T-cell (primary cell): ENCODE results near the gene ABHD16B. TPM values are rescaled to one million over a fixed set of nuclear protein-coding genes. Genes with fewer than 3 reads are reported as not detected.

Source experiments
- ATAC-seq, 4 experiments: fragments of 200-7000 bp in 3 of 4; fragments of 150-1000 bp in 1 of 4; cut with Tn5 transposase; replicated peaks in 1 of 4; 1 replicate in 3 of 4; 2 replicates in 1 of 4; pipeline ENCODE4 v1.10.0; 2021; ENCODE audit warnings: moderate library complexity in 3 of 4, mild to moderate bottlenecking in 2 of 4, moderate number of reproducible peaks in 1 of 4
- CTCF ChIA-PET, 2 donors: fragments of 300-600 bp; sonication (Branson Sonifier 250); formaldehyde crosslinking; loops; one replicate each; lab custom pipeline; 2022; ENCODE audit warnings: antibody characterized with exemption in 2 of 2; lab: Charles Lee
- POLR2A ChIA-PET, 2 donors: fragments of 300-600 bp; sonication (Branson Sonifier 250); formaldehyde crosslinking; loops; one replicate each; lab custom pipeline; 2022; ENCODE audit warnings: antibody characterized with exemption in 2 of 2; lab: Charles Lee
- DNase-seq, 35 experiments: peaks; one replicate each; pipeline versions ENCODE4 v3.0.0 to v3.0.0-alpha.2; 2013 to 2023
- H3K27ac ChIP-seq: one replicate; pipeline ENCODE4 v1.5.1; 2013; ENCODE audit warnings: low read length
- H3K27me3 ChIP-seq, 2 experiments: replicated peaks in 1 of 2; 1 replicate in 1 of 2; 2 replicates in 1 of 2; pipeline versions ENCODE4 v1.6.1 to v1.7.0; 2013; ENCODE audit warnings: low read length in 1 of 2, mixed read lengths in 1 of 2; ENCODE audit not compliant: control insufficient read depth in 2 of 2, insufficient read depth in 2 of 2; ENCODE audit errors: extremely low read depth in 1 of 2
- H3K36me3 ChIP-seq, 2 donors: 1 replicate in 1 of 2; 2 replicates in 1 of 2; pipeline versions ENCODE4 v1.6.1 to v1.7.0; 2013; ENCODE audit warnings: low read length in 1 of 2; ENCODE audit not compliant: control insufficient read depth in 2 of 2, insufficient read depth in 1 of 2; ENCODE audit errors: extremely low read depth in 1 of 2
- H3K4me1 ChIP-seq, 2 experiments: 1 replicate in 1 of 2; 2 replicates in 1 of 2; pipeline versions ENCODE4 v1.6.1 to v1.7.0; 2013; ENCODE audit warnings: low read length in 2 of 2, mixed read lengths in 1 of 2; ENCODE audit not compliant: insufficient read depth in 2 of 2, control insufficient read depth in 1 of 2; ENCODE audit errors: extremely low read depth in 1 of 2
- H3K4me3 ChIP-seq, 2 donors: 1 replicate in 1 of 2; 2 replicates in 1 of 2; pipeline versions ENCODE4 v1.5.1 to v1.7.0; 2013; ENCODE audit warnings: mild to moderate bottlenecking in 2 of 2, low read length in 1 of 2, moderate library complexity in 1 of 2; ENCODE audit not compliant: control insufficient read depth in 1 of 2; ENCODE audit errors: extremely low read depth in 1 of 2
- H3K9me3 ChIP-seq: 2 replicates; pipeline ENCODE4 v1.7.0; 2013
- H3K27ac Mint-ChIP-seq, 2 donors: one replicate each; pipeline ENCODE4 v1.8.0; 2020 to 2021; ENCODE audit warnings: mild to moderate bottlenecking in 2 of 2, mixed read lengths in 2 of 2
- H3K27me3 Mint-ChIP-seq, 2 donors: one replicate each; pipeline ENCODE4 v1.8.0; 2021 to 2022; ENCODE audit warnings: mixed read lengths in 2 of 2
- H3K36me3 Mint-ChIP-seq: one replicate; pipeline ENCODE4 v1.8.0; 2021; ENCODE audit warnings: mixed read lengths
- H3K4me1 Mint-ChIP-seq, 3 donors: one replicate each; pipeline ENCODE4 v1.8.0; 2020 to 2022; ENCODE audit warnings: mixed read lengths in 3 of 3, mild to moderate bottlenecking in 1 of 3
- H3K4me3 Mint-ChIP-seq, 3 donors: one replicate each; pipeline ENCODE4 v1.8.0; 2020 to 2022; ENCODE audit warnings: mild to moderate bottlenecking in 3 of 3, mixed read lengths in 3 of 3, moderate library complexity in 3 of 3
- H3K9me3 Mint-ChIP-seq, 3 donors: one replicate each; pipeline ENCODE4 v1.8.0; 2020 to 2022; ENCODE audit warnings: mixed read lengths in 3 of 3
- WGBS: methylation state at CpG from one replicate; pipeline ENCODE4 v1.1.5; 2013; ENCODE audit warnings: missing lambda C conversion rate; ENCODE audit not compliant: insufficient coverage; 5-methylcytosine and 5-hydroxymethylcytosine counted together
- total RNA-seq, 35 experiments: library from RNA in 6 of 35; stranded (reverse) in 6 of 35; fragments of 120-200 nt in 1 of 35; gene quantifications; one replicate each; pipeline versions ENCODE4 v1.2.1 to v1.2.4 and lab custom pipeline; 2013 to 2026

The ABHD16B gene
- total RNA-seq, 5 donors from 2014 or later (not counting 1 experiment from before 2014, with no cell fraction given) = not detected

GRCh38 chr20:63895952-63896263, 34.6 kb downstream of the ABHD16B start:
- Histone ChIP-seq H3K9me3 (no peaks in the 10 kb centered on the region), H3K27ac (peak overlapping the region; percentile 71), H3K4me3 (peak overlapping the region; percentile 55 to 74), H3K27me3 (no peaks in the 10 kb centered on the region), H3K4me1 (peaks cover 4 to 44% of the 10 kb centered on the region in 2 experiments), H3K36me3 (peaks cover under 1 to 13% of the 10 kb centered on the region in 2 donors)
- peak in 2 of 35 experiments; percentile 24 to 59 for DNase-seq
- no peaks in the 10 kb centered on the region for H3K9me3 Mint-ChIP-seq
- CTCF ChIA-PET = interaction anchor here (0.6 to 1.6 kb wide), 6 partner anchors 31 to 254 kb away, joined by 3 to 5 read pairs (median 3); partner anchors contain the start of genes SAMD10 (in 1 of the 2), TPD52L2 (in 1 of the 2) and UCKL1 (in 1 of the 2)
- POLR2A ChIA-PET = no interaction called here
- H3K27me3 Mint-ChIP-seq = no peaks in the 10 kb centered on the region
- H3K4me3 Mint-ChIP-seq = peak overlapping the region; percentile 91 to 98 (median 96)
- H3K4me1 Mint-ChIP-seq = peaks cover 47 to 55% (median 54%) of the 10 kb centered on the region in 3 donors
- H3K27ac Mint-ChIP-seq = peak overlapping the region; percentile 96 to 98
- no CpG with 5 or more reads among the region's 5 CpGs for WGBS
- peak in 1 of 4 experiments; percentile 11 for ATAC-seq
- peaks cover 10% of the 10 kb centered on the region for H3K36me3 Mint-ChIP-seq

DNA sequence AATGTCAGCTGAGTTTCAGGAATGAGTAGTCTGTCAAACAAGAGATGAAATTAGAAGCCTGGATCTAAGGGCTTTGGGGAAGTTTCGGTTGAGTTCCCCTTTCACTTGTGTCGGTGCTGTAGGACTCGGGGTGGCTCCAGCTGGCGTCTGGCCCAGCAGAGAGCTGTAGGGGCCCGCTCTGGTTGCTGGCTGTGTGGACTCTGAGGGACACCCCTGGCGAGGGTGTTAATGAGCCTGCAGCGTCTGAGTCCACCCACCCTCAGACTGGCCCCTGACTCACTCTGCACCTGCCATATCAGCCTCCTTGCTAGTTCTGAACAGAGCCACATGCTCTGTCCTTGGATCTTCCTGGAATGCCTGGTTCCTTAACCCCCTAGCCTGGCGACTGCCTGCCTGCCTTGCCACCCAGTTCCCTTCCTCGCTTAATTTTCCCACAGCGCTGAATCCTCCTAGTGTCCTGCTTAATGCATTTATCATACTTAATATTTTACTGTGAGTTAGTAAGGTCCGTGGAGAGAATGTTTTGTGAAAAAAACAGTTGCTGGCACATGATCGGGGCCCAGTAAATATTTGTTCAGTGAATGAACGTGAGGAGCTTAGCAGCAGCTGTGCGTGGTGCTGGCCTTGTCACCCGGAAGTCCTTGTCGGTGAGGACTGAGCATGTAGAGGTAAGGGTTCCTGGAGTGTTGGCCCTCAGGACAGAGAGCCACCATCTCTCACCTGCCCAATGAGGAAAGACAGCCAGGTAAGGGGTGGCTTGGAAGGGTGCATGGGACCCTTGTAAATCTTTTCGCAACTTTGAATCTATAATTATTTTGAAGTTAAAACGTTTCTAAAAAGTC, 35.2 kb downstream of the ABHD16B start:
- Histone ChIP-seq H3K9me3 (no peaks in the 10 kb centered on the region), H3K36me3 (peaks cover 0 to 9% of the 10 kb centered on the region in 2 donors), H3K27ac (peak overlapping the region; percentile 71), H3K4me3 (peak overlapping the region; percentile 55 to 74), H3K4me1 (peaks cover 4 to 49% of the 10 kb centered on the region in 2 experiments), H3K27me3 (no peaks in the 10 kb centered on the region)
- Mint-ChIP-seq H3K36me3 (peaks cover 15% of the 10 kb centered on the region), H3K27ac (peak overlapping the region; percentile 96 to 98), H3K9me3 (no peaks in the 10 kb centered on the region), H3K4me3 (peak overlapping the region; percentile 91 to 98 (median 96)), H3K27me3 (no peaks in the 10 kb centered on the region), H3K4me1 (peaks cover 53 to 61% (median 59%) of the 10 kb centered on the region in 3 donors)
- DNase-seq (peak in 11 of 35 experiments; percentile 7 to 58 (median 17)), ATAC-seq (peak in 1 of 4 experiments; percentile 10)
- WGBS = 20% methylated on average over 10 of the region's 18 CpGs
- ChIA-PET POLR2A (no interaction called here), CTCF (interaction anchor here in 1 of 2 donors (0.6 to 1.6 kb wide), 6 partner anchors 31 to 390 kb away, joined by 3 to 5 read pairs (median 3); partner anchors contain the start of genes SAMD10, TPD52L2 and UCKL1)

DNA sequence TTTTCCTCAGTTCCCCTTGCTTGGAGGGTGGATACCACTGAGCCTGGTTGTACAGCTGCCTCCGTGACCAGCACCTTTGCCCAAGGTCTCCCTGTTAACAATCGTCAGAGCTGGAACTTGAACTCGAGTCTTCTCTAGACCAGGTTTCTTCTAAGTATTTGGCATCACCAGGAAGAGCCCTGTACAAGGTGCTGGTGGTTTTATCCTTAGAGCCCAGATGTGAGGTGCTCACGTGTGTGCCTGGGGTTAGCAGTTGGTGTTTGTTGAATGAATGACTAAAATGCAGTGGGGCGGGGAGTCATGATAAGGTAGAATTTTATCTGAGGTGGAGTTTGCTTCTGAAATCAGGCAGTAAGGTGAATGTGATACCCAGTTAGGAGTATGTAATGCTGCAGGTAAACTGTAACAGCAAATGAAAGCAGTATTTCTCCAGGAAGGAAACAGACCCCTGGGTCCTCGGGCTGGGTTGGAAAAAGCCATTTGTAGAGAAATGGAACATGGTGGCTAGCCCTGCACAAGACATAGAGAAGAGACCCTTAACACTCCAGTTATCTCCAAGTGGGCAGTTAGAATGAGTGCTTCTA, 36.8 kb downstream of the ABHD16B start:
- no peaks in the 10 kb centered on the region for H3K9me3 ChIP-seq
- H3K4me1 ChIP-seq = peaks cover 8 to 63% of the 10 kb centered on the region in 2 experiments
- Mint-ChIP-seq H3K4me3 (peak overlapping the region in 1 of 3 donors; percentile 91), H3K9me3 (no peaks in the 10 kb centered on the region), H3K36me3 (peaks cover 15% of the 10 kb centered on the region), H3K4me1 (peaks cover 63 to 73% (median 69%) of the 10 kb centered on the region in 3 donors), H3K27me3 (no peaks in the 10 kb centered on the region), H3K27ac (peak overlapping the region; percentile 72 to 81)
- ChIA-PET POLR2A (no interaction called here), CTCF (no interaction called here)
- no peak overlapping the region for H3K4me3 ChIP-seq
- ATAC-seq (no peak), DNase-seq (no peak)
- peaks cover 0 to 11% of the 10 kb centered on the region in 2 donors for H3K36me3 ChIP-seq
- no peak overlapping the region for H3K27ac ChIP-seq
- 83% methylated on average over 5 of the region's 6 CpGs for WGBS
- no peaks in the 10 kb centered on the region for H3K27me3 ChIP-seq

DNA sequence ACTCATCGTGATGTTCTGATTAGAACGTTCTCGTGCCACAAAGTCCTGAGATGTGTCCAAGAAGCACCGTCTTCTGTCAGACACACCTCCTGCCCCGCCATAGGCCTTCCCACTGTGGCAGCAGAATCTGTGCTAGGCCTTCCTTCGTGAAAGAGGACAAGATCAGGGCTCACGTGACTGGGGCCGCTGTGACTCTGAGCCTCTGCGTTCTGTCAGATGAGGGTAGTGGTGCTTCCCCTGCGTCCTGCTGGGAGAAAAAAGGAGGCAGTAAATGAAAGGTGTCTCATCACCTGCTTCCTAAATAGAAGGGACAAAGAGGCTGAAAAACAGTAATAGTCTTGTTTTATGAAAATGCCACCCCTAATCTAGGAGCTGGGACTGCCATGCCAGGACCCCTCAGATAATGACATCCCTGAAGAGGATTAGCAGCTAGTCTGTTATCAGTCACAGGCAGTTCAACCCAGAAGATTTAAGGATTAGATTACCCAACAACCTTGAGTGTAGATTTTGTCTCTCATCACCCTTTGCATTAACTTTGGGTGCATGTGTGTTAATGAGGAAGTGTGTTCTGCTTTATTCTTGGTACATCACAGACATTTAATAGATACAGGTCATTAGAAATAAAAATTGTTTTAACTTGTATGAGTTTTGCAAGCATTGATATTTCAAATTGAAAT, 37.7 kb downstream of the ABHD16B start:
- H3K4me3 Mint-ChIP-seq = peak overlapping the region in 1 of 3 donors; percentile 31
- H3K27me3 ChIP-seq = no peaks in the 10 kb centered on the region
- peaks cover 0 to 11% of the 10 kb centered on the region in 2 donors for H3K36me3 ChIP-seq
- H3K4me3 ChIP-seq = no peak overlapping the region
- peaks cover 15% of the 10 kb centered on the region for H3K36me3 Mint-ChIP-seq
- peaks cover 13 to 73% of the 10 kb centered on the region in 2 experiments for H3K4me1 ChIP-seq
- peak overlapping the region; percentile 79 to 81 for H3K27ac Mint-ChIP-seq
- H3K4me1 Mint-ChIP-seq = peaks cover 70 to 80% (median 76%) of the 10 kb centered on the region in 3 donors
- CTCF ChIA-PET = interaction anchor here in 1 of 2 donors (0.7 kb wide), 1 partner anchor 9 kb away, joined by 5 read pairs; no protein-coding TSS in a partner anchor
- 87% methylated on average over 9 of the region's 10 CpGs for WGBS
- ATAC-seq (no peak), DNase-seq (peak in 12 of 35 experiments; percentile 6 to 44 (median 16))
- no peaks in the 10 kb centered on the region for H3K27me3 Mint-ChIP-seq
- H3K9me3 Mint-ChIP-seq = no peaks in the 10 kb centered on the region
- POLR2A ChIA-PET = no interaction called here
- H3K27ac ChIP-seq = no peak overlapping the region
- no peaks in the 10 kb centered on the region for H3K9me3 ChIP-seq

DNA sequence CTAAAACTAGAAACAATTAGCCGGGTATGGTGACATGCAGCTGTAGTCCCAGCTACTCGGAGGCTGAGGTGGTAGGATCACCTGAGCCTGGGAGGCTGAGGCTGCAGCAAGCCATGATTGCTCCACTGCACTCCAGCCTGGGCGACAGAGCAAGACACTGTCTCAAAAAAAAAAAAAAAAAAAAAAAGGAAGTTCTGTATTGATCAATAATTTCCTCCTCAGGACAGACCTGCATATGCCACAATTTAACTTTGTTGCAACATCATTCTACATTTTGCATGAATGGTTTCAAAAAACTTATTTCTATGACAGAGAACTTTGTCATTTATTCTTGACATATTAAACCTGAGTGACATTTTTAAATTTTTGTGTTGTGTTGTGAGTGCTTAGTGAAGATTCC, 39.1 kb downstream of the ABHD16B start:
- H3K27me3 Mint-ChIP-seq = no peaks in the 10 kb centered on the region
- H3K27ac Mint-ChIP-seq = peak overlapping the region in 1 of 2 donors; percentile 31
- H3K36me3 ChIP-seq = peaks cover 0 to 16% of the 10 kb centered on the region in 2 donors
- H3K4me1 Mint-ChIP-seq = peaks cover 73 to 87% (median 82%) of the 10 kb centered on the region in 3 donors
- DNase-seq (no peak), ATAC-seq (no peak)
- no peak overlapping the region for H3K4me3 ChIP-seq
- peaks cover 15% of the 10 kb centered on the region for H3K36me3 Mint-ChIP-seq
- H3K4me3 Mint-ChIP-seq = no peak overlapping the region
- no peak overlapping the region for H3K27ac ChIP-seq
- POLR2A ChIA-PET = interaction anchor here in 1 of 2 donors (0.6 kb wide), 1 partner anchor 316 kb away, joined by 3 read pairs; no protein-coding TSS in a partner anchor
- H3K9me3 ChIP-seq = no peaks in the 10 kb centered on the region
- WGBS = 100% methylated on average over 1 of the region's 3 CpGs
- CTCF ChIA-PET = no interaction called here
- H3K27me3 ChIP-seq = no peaks in the 10 kb centered on the region
- no peaks in the 10 kb centered on the region for H3K9me3 Mint-ChIP-seq
- peaks cover 16 to 74% of the 10 kb centered on the region in 2 experiments for H3K4me1 ChIP-seq
